Kidney tubule cell (primary cell): ENCODE data around the gene NAAA.
"Not testable (repeated sequence)": the region's sequence is repeated elsewhere in the genome, so short reads cannot be mapped to it uniquely, and the experiment has no call there.

Experiments used
- DNase-seq: peaks from one replicate; pipeline ENCODE4 v3.0.0-alpha.2; 2018; ENCODE audit warnings: low spot score

NAAA gene

DNA sequence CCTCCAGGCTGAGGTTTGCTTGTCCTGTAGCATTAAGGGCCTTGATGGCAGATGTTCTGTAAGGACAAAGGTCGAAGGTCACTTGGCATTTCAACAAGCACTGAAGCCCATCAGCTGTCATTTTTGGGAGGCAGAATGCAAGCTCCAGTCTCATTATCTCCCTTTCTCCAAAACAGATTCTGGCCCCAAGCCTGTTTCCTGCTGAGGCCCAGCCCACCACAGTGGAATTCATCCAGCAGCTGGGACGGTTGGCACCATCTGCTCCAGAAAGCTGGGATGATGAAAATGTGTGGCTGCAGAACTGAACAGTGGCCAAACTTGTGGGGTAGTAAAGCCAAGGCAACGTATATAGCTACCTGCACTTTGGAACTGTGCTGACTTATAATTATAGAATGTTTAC lies 20.9 kb downstream of the NAAA start:
- no peak for DNase-seq

DNA sequence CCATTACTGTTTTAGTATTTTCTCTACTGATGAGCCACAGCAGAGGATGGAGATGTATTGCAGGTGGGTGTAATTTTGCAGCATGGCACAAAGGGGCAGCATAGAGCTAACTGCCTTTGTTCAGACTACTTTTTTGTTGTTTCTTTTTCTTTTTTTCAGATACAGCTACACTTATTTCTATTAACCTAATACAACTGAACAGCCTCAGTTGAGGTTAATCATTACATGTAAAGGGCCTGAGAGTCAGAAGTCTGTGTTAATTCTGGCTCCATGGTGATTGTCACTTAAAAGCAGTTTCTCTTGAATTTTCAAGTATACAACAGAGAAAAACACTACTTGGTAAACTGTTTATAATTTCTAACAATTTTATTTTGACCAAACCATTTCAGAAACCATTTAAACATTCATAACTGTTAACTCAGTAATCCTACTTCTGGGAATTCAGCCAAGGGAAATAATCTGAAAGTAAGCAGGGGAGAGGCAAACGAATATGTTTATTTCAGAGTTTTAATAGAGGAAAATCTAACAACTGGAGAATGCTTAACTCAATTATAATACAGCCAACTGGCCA lies 24.6 kb downstream of the NAAA start:
- peak; percentile 76 for DNase-seq

GRCh38 chr4:75912968-75913367 lies 27.8 kb downstream of the NAAA start:
- DNase-seq = no peak

GRCh38 chr4:75910831-75911230 lies 30.0 kb downstream of the NAAA start:
- not testable (repeated sequence) for DNase-seq

- DNase-seq = no peak
Observed at GRCh38 chr4:75909405-75909804, 31.4 kb downstream of the NAAA start.

GRCh38 chr4:75908555-75908954 lies 32.3 kb downstream of the NAAA start:
- DNase-seq = no peak

GRCh38 chr4:75907966-75908365 lies 32.8 kb downstream of the NAAA start:
- peak; percentile 6 for DNase-seq

GRCh38 chr4:75904076-75904475 lies 36.7 kb downstream of the NAAA start:
- no peak for DNase-seq

DNA sequence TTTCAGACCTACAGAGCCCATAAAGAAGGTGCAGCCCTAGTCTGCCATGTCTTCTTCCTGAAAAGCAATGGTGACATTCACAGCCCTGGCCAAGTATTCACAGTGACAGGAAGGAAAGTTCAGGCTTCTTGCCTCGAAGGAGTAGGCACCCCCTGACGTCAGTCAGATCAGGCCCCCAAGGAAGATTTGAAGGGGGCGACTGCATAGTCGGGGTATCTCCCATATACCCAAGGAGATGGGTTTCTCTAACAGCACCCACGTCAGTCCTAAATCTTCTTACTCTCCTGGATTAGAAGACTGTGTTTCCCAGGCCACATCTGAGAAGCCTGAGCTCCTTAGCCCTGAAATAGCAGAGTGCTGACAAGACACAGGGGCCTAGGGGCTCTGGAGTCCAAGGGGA lies 38.5 kb downstream of the NAAA start, which contains the start of gene PPEF2:
PPEF2 (minus strand) TSS at position 101 of the 400 bp plus-strand sequence. CDS start 6,127 bp downstream, outside the sequence.
- no peak for DNase-seq

GRCh38 chr4:75898536-75898935 lies 42.3 kb downstream of the NAAA start:
- DNase-seq = no peak

DNA sequence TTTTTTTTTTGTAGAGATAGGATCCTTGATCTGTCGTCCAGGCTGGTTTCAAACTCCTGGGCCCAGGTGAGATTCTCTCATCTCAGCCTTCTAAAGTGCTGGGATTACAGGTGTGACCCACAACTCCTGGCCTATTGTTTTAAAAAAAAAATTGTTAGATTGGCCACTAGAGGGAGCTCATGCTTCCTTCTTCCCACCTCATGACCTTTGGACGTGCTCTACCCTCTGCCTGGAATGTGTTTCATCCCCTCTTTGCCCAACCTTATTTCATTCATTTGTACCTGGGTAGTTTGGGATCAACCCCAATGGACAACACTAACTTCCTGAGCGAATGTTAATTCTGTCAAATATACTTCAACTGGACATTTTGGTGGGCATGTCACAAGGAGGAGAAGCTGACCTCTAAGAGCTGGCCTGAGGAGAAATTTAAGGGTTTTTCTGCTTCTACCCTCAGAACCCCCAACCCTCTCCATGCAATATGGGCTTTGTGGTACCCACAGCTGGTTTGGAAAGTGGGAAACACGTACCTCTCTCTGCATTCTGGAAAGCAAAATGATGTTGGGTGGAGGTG lies 45.0 kb downstream of the NAAA start:
- peak; percentile 56 for DNase-seq

GRCh38 chr4:75892508-75892907 lies 48.3 kb downstream of the NAAA start:
- DNase-seq = peak; percentile 15

DNA sequence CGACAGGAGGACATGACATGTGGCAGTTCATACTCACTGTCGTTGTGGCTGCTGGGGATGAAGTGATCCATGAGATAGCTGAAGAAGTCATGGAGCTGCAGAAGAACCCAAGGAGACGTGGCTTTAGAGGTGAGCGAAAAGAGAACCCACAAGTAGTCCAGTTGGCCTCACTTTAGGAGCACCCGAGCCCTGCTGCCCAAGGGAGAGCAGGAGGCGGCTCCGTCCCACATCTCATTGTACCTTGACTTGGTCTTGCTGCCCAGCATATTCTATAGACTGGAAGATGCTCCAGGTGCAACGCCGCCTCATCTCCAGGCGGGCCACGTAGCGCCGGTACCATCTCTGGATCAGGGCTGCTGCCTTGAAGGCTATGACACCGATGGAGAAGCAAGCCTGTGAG lies 49.2 kb downstream of the NAAA start:
- DNase-seq = no peak

DNA sequence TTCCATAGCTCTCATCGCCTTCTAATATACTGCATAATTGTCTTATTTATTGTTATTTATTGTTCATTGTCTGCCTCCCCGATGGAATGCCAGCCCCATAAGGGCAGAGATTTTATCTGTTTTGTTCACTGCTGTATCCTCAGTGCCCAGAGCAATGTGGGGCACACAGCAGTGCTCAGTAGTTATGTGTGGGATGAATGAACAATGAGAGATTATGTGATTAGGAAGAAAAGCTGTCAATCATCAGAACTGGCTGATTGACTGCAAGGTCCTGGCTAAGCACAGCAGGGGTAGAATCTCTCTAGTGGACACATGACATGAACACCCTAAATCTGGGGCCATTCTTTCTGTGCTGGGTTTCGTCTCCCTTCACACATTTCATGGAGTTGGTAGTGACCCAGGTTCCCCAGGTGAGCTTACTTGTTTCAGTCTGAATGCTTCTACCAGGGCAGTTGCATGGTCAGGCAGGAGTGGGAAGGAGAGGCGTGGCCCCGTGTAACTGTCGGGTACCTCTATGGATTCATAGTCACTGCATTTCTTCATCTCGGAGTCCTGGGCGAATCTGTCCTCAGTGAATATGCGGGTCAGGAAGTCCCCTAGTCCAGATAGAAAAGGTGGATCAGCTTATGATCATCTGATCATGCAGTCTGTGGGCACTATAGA lies 51.1 kb downstream of the NAAA start:
- DNase-seq = no peak

DNA sequence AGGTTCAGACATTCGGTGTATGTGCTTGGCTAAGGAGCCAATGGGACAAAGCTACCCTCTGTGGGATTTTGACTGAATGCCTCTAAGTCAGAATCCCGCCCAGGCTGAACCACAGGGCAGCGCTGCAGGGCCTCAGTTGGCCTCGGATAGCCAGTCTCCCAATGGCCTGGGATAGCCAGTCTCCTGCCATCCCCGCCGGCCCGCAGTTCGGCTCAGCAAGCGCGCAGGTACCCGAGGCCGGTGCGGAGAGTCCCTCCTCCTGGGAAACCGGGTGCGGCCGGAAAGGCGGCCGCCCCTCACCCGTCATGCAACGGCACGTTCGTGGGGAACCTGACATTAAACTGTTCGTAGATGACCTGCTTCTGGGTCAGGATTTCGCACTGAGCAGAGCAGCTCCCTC lies 54.7 kb downstream of the NAAA start:
- no peak for DNase-seq

DNA sequence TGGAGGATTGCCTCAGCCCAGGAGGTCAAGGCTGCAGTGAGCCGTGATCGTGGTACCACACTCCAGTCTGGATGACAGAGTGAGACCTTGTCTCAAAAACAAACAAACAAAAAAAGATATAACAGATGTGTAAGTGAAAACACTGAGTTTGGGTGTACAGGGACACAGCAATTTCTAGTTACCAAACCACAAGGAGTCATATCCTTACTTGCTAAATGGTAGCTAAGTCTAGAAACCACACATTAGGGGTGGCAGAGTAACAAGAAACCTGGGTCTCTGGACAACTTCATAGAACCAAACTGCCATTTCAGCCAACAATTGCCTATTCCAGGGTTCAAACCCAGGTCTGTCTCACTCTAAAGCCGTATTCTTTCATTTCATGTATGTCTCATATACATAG lies 59.3 kb downstream of the NAAA start:
- DNase-seq = no peak

GRCh38 chr4:75880278-75880677 lies 60.5 kb downstream of the NAAA start:
- no peak for DNase-seq

DNA sequence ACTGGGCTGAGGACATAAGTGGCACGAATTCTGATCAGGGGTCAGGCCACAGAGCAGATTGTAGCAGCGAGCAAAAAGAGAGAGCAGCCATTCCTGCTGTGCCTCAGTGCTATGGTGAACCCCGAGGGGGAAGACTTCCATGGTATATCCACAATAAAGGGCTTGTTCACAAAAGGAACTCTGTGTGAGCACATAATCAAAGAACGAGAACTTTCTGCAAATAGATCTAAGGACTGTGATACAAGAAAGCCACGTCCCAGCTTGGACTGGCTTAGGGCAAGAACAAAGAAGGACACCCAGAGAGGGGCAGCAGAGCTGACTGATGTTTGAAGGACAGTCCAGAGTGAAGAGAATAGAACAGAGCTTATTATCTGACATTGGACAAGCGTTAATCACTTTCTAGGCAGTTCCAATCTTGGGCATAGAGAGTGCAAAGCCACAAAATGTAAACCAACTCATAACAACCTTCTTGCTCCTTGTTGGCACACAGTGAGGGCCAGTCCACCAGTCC lies 62.5 kb downstream of the NAAA start:
- no peak for DNase-seq

DNA sequence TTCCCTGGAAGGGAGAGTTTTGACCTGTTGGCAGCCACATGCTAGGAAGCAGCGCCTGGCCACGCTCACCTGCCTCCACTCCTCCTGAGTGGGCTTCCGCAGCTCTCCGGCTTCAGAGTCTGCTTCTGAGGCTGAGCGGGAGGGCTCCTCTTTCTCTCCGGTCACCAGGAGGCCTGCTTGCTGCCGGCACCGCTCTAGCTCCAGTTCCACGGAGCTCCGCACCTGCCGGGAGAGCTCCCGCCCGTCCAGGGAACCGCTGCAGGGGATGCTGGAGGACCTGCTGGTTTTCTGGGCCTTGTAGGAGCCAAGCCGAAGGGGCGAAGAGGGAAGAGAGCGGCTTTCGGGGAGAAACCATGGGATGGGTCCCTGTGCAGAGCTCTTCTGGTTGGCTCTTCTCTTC lies 64.6 kb downstream of the NAAA start:
- no peak for DNase-seq

DNA sequence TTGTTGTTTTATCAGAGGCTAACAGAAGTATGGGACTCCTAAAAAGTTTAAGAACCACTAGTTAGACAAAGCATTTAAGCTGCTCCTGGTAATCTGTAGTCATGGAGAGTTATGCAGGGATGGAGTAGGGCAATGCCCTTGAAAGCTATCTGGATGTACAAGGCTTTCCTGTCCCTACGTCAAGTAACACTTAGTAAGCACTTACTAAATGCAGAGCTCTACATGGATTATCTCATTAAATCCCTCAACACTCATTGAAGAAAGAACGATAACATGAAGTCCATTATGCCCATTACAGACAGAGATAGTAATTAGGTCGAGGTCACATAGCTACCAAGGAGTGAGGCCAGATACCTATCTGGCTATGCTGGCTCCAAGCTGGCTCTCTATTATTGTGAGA lies 71.7 kb downstream of the NAAA start:
- DNase-seq = no peak

- peak; percentile 57 for DNase-seq
Observed at GRCh38 chr4:75867130-75867529, 73.7 kb downstream of the NAAA start.
